Suppressor macrophage treated with lipopolysaccharide for 4 hours (primary cell): ENCODE measurements around the gene NWD2.
"Not testable (repeated sequence)": the region's sequence is repeated elsewhere in the genome, so short reads cannot be mapped to it uniquely, and the experiment has no call there.

Experiments used
- DNase-seq: peaks from one replicate; pipeline ENCODE4 v3.0.0-alpha.2; 2020

The NWD2 gene

DNA sequence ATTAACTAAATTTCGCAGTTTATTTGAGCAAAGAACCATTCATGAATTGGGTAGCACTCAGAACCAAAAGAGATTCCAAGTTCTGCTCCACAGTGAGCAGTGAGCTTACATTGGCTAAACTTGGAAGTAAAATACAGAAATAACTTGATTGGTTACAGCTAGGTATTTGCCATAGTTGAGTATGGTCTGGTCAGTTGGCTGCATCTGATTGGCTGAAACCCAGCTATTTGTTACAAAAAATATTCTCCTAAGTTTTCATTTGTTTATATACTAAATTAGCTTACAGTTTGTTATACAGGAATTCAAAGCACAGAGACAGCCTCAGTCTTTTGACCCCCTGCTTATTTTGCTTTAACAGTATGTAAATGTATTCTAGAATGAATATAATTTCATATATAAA, 226.6 kb downstream of the NWD2 start:
- no peak for DNase-seq

DNA sequence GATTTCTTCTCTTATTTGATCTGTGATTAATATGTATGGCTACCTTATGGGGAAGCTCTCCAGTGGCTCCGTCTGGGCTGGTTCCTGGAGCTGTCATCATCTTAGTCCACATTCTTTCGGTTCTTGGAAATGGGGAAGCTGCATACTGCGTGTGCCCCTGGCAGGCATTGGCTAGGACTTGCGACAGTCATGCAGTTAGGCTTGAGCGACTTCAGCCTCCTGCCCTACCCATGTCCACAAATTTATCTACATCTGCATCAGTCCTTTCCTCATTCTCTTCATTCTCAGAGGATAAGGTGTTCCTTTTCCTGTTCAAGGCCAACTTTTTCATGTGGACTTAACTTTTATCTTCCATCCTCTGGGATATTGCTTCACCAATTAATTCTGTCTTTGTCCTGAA, 227.4 kb downstream of the NWD2 start:
- peak; percentile 79 for DNase-seq

GRCh38 chr4:37473807-37474206, 229.3 kb downstream of the NWD2 start:
- DNase-seq, result no peak

- DNase-seq, result no peak
Measured at GRCh38 chr4:37475087-37475486, 230.5 kb downstream of the NWD2 start.

GRCh38 chr4:37475776-37476175, 231.2 kb downstream of the NWD2 start:
- DNase-seq, result no peak

- no peak for DNase-seq
Measured at GRCh38 chr4:37476256-37476655, 231.7 kb downstream of the NWD2 start.

DNA sequence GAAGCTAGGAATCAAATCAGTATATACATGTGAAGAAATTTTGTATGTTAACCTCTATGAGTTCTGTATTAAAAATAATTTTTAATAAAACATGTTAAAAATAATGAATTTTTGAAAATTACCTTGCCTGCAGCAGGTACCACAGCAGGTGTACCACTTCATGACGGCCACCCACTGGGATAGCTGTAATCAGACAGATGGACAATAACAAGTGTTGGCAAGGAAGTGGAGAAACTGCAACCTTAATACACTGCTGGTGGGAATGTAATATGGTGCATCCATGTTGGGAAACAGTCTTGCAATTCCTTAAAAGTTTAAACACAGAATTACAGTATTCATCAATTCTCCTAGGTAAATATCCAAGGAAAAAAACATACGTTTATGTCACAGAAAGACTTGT, 232.1 kb downstream of the NWD2 start:
- no peak for DNase-seq

- peak; percentile 27 for DNase-seq
Measured at GRCh38 chr4:37477126-37477525, 232.6 kb downstream of the NWD2 start.

- no peak for DNase-seq
Measured at GRCh38 chr4:37478151-37478550, 233.6 kb downstream of the NWD2 start.

DNA sequence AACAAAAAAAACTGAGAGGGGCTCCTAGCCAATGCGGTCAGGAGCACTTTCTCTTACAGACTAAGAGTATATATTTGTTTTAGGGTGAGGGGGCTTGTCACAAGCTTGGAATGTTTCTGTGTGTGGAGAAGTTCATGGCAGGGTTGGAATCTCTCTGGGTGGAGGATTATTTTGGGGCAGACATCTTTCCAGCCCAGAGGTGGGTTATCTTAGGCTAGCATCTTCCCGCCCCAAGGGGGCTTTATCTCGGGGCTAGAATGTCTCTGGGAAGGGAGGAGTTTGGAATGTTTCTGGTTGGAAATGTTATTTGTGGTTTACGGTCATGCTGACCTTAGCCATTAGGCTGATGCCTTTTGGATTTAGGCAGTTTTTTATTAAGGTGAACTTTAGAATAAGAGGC, 236.0 kb downstream of the NWD2 start:
- DNase-seq, result no peak

- peak; percentile 37 for DNase-seq
Measured at GRCh38 chr4:37481547-37482122, 237.1 kb downstream of the NWD2 start.

DNA sequence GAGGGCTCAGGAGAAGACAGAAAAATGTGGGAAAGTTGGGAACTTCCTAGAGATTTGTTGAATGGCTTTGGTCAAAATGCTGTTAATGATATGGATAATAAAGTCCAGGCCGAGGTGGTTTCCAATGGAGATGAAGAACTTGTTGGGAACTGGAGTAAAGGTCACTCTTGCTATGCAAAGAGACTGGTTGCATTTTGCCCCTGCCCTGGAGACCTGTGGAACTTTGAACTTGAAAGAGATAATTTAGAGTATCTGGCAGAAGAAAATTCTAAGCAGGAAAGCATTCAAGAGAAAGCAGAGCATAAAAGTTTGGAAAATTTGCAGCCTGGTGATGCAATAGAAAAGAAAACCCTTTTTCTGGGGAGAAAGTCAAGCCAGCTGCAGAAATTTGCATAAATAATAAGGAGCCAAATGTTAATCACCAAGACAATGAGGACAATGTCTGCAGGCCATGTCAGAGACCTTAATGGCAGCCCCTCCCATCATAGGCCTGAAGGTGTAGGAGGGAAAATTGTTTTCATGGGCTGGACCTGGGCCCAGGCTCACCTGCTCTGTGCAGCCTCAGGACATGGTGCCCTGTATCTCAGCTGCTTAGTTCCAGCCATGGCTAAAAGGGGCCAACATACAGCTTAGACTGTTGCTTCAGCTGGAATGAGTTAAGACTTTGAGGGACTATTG, 237.8 kb downstream of the NWD2 start:
- no peak for DNase-seq

DNA sequence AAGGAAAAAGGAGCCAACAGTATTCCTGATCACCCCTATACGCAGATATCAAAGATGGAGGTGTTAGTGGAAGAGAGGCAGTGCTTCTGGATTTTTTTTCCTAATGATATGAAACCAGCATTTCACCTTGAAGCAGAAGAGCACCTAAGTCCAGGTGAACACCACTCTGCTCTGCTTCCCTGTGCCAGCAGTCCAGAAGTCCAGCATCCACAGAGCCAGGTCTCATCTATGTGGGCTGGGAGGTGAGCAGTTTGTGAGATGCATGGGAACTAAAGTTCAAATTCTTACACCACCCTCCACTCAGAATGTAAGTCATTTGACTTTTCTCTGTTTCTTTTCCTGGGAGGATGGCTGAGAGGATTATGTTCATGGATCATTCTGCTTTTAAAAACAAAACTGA, 239.1 kb downstream of the NWD2 start:
- no peak for DNase-seq

DNA sequence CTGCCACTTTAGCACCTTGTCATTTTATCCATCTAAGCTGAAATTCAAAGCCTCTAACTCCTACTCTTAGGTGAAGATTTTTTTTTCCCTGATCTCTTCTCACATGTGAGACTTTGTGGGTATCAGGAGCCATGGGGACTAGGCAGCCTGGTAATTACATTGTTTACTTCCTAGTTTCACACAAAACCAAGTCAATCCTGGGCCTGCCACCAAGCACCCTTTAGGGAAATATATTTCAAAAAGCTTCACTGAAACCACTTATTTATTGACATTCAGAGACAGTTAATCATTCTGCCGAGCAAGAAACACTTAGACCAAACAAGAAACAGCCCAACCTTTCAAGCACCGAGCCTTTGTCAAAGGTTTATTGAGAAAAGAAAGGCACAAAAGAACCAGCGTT, 241.6 kb downstream of the NWD2 start:
- no peak for DNase-seq

- no peak for DNase-seq
Measured at GRCh38 chr4:37487668-37488067, 243.1 kb downstream of the NWD2 start.

- no peak for DNase-seq
Measured at GRCh38 chr4:37489697-37490096, 245.2 kb downstream of the NWD2 start.

DNA sequence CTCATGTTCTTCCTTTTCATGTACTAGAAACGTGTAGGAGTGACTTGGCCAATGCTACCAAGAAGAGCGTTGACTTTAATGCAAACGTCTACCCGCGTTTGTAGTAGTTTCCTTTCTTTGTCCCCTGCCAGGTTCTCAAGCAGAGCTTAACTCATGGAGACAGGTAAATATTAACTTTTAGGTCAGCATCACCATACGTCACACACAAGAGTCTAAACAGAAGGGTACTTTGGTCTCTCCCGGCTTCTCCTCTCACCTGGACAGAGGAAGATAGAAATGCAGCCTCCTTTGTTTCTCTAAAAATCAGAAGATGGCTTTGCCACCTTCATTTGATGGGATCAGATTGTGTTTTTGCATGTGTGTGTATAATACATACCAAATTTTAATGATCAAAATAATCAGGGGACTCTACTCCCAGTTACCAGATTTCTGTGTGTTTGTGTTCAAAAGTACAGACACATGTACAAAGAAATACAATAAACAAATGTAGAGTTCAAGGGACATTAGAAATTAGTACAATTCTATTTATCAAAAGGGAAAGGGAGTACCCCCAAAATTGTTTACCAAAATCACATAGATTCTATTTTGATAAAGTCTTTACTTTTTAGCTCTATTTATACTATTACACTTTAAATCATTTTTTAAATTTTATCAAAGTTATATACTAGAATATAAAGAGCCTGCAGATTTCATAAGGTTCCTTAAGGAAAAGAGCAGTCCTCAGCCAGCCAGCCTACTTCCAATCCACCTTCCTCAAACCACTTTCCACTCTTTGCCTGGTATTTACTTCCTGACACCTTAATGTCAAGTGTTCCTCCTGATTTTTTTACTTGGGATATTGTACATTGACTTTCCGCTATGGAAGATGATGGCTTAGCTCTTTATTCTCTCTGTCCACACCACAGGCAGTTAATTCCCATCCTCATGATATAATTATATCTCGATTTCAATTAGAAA, 246.1 kb downstream of the NWD2 start:
- DNase-seq, result no peak

GRCh38 chr4:37495353-37495752, 250.8 kb downstream of the NWD2 start:
- DNase-seq, result not testable (repeated sequence)
